H1 (cell line): ENCODE data around the gene SLC35B4.

Experiments
- EZH2 ChIP-seq: fragments of 200-600 bp; sonication (generic); IDR thresholded peaks from 2 replicates; pipeline ENCODE4 v1.7.1; 2012; ENCODE audit warnings: low read depth, mild to moderate bottlenecking, moderate library complexity, low read length, inconsistent platforms; ENCODE audit not compliant: severe bottlenecking
- NANOG ChIP-seq: IDR thresholded peaks from 2 replicates; pipeline ENCODE4 v1.6.1; 2011; ENCODE audit warnings: low read length, low read depth, mild to moderate bottlenecking, inconsistent platforms; ENCODE audit not compliant: insufficient read depth, poor library complexity, severe bottlenecking
- POLR2A ChIP-seq, 2 experiments: IDR thresholded peaks; 1 replicate in 1 of 2; 2 replicates in 1 of 2; pipeline ENCODE4 v1.6.1; 2011; ENCODE audit warnings: low read depth in 2 of 2, low read length in 2 of 2, mild to moderate bottlenecking in 2 of 2; ENCODE audit errors: control extremely low read depth in 1 of 2
- POLR2AphosphoS5 ChIP-seq: IDR thresholded peaks from 2 replicates; pipeline ENCODE4 v1.6.1; 2011; ENCODE audit warnings: low read depth, low read length
- TF ChIP-seq, protein P1 (sequence below), 3 experiments: IDR thresholded peaks; 1 replicate in 2 of 3; 2 replicates in 1 of 3; pipeline versions ENCODE4 v1.5.1 to v1.6.1; 2011; ENCODE audit warnings: low read length in 3 of 3, mild to moderate bottlenecking in 3 of 3, inconsistent platforms in 2 of 3, low read depth in 1 of 3, moderate library complexity in 1 of 3; ENCODE audit not compliant: insufficient read depth in 1 of 3; ENCODE audit errors: control extremely low read depth in 1 of 3

DNA sequence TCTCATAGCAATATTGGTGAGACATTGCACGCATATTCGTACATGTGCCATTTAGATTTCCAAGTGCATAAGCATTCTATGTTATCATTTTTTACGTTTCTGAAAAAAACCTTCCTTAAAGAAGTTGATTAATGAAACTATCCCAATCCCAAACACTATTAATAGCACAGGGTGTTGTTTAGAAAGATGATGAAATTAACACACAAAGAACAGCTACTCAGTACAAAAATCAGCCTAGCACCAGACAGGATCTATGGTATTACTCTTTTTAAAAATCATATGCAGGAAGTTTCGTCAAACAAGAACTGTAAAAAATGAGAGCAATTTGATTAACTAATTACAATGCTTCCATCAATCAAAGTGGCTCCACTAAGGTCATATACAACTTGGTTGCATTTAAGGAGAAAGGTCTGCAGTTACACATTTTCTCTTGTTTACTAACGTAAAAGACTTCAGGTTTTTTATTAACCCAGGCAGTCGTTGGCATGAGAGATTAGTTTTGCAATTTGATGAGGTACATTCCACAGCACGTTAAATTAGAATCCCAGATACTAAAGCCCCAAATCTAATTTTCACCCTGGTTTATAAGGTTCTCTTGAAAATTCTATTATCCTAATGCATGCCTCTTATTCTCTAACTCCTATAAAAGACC is 38.1 kb downstream of the SLC35B4 start:
- TF ChIP-seq POLR2AphosphoS5 (no peak), NANOG (no peak), EZH2 (no peak), POLR2A (IDR thresholded peaks at IDR 0.05; ENCODE audit: control extremely low read depth in 1 of 2, low read depth in 2 of 2, low read length in 2 of 2) (no peak)
- TF ChIP-seq, protein P1, sequence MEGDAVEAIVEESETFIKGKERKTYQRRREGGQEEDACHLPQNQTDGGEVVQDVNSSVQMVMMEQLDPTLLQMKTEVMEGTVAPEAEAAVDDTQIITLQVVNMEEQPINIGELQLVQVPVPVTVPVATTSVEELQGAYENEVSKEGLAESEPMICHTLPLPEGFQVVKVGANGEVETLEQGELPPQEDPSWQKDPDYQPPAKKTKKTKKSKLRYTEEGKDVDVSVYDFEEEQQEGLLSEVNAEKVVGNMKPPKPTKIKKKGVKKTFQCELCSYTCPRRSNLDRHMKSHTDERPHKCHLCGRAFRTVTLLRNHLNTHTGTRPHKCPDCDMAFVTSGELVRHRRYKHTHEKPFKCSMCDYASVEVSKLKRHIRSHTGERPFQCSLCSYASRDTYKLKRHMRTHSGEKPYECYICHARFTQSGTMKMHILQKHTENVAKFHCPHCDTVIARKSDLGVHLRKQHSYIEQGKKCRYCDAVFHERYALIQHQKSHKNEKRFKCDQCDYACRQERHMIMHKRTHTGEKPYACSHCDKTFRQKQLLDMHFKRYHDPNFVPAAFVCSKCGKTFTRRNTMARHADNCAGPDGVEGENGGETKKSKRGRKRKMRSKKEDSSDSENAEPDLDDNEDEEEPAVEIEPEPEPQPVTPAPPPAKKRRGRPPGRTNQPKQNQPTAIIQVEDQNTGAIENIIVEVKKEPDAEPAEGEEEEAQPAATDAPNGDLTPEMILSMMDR (IDR thresholded peaks at IDR 0.05; ENCODE audit: control extremely low read depth in 1 of 3, insufficient read depth in 1 of 3, low read depth in 1 of 3, low read length in 3 of 3): no peak
